Stimulated activated CD8-positive, alpha-beta memory T cell treated with anti-CD3 and anti-CD28 coated beads, Interleukin-4, amount 100 ng/mL, for 48 hours (primary cell): Measurements from ENCODE around the gene AZU1.
"Not testable (repeated sequence)": the region's sequence is repeated elsewhere in the genome, so short reads cannot be mapped to it uniquely, and the experiment has no call there.

Experiments
- DNase-seq: peaks from one replicate; pipeline ENCODE4 v3.0.0-alpha.2; 2020

The AZU1 gene

DNA sequence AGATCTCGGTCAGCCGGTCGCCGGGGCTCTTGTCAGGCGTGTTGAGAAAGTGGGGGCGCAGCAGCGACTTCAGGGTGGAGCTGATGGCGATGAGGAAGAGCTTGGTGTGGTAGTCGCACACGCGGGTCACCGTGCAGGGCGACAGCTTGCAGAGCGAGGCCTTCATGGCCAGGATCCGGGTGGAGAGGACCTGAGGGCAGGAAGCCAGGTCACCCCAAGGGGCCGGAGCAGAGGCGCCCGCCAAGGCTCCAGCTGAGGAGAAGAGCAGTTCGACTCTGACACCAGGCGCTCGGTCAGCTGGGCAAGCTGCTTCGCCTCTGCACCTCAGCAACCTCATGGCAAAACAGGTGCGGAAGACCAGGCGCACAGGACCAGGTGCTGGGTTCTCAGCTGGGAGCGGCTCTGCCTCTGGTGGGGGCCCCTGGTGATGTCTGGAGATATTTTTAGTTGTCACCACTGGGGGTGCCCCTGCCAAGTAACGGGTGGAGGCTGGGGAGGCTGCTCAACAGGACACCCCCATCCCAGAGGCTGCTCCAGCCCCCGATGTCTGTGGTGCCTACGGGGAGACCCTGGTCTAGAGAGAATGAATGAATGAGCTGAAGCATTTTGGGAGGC, 47.7 kb downstream of the AZU1 start:
- no peak for DNase-seq

- DNase-seq: no peak
These were observed 48.5 kb downstream of the AZU1 start for GRCh38 chr19:876089-876488.

DNA sequence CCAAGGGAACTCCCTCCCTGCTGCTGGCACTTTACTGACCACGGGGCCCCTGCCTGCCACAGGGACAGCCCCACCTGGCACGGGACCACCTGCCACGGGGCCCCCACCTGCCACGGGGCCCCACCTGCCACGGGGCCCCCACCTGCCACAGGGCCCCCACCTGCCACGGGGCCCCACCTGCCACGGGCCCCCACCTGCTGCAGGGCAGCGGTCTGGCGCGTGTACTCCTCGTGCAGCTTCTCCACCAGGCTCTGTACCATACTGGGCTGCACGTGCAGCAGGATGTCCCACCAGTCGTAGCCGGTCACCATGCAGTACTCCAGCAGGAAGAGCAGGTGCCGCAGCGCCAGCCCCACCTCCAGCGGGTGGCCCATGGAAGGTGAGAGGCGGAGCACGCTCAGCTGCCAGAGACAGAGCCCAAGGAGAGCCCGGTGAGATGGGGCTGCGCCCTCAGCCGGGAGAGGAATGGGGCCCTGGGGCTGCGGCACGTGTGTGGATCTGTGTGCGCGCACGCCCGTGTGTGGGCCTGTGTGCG, 49.2 kb downstream of the AZU1 start:
- no peak for DNase-seq

GRCh38 chr19:877992-878660, 50.5 kb downstream of the AZU1 start:
- not testable (repeated sequence) for DNase-seq

DNA sequence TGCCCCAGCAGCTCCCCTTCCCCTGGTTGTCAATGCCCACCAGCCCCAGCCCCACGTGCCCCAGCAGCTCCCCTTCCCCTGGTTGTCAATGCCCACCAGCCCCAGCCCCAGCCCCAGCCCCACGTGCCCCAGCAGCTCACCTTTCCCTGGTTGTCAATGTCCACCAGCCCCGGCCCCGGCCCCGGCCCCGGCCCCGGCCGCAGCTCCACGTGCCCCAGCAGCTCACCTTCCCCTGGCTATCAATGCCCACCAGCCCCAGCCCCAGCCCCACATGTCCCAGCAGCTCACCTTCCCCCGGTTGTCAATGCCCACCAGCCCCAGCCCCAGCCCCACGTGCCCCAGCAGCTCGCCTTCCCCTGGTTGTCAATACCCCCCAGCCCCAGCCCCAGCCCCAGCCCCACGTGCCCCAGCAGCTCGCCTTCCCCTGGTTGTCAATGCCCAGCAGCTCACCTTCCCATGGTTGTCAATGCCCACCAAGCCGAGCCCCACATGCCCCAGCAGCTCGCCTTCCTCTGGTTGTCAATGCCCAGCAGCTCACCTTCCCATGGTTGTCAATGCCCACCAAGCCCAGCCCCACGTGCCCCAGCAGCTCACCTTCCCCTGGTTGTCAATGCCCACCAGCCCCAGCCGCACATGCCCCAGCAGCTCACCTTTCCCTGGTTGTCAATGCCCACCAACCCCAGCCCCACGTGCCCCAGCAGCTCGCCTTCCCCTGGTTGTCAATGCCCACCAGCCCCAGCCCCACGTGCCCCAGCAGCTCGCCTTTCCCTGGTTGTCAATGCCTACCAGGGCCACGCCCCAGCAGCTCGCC, 51.3 kb downstream of the AZU1 start:
- not testable (repeated sequence) for DNase-seq

DNA sequence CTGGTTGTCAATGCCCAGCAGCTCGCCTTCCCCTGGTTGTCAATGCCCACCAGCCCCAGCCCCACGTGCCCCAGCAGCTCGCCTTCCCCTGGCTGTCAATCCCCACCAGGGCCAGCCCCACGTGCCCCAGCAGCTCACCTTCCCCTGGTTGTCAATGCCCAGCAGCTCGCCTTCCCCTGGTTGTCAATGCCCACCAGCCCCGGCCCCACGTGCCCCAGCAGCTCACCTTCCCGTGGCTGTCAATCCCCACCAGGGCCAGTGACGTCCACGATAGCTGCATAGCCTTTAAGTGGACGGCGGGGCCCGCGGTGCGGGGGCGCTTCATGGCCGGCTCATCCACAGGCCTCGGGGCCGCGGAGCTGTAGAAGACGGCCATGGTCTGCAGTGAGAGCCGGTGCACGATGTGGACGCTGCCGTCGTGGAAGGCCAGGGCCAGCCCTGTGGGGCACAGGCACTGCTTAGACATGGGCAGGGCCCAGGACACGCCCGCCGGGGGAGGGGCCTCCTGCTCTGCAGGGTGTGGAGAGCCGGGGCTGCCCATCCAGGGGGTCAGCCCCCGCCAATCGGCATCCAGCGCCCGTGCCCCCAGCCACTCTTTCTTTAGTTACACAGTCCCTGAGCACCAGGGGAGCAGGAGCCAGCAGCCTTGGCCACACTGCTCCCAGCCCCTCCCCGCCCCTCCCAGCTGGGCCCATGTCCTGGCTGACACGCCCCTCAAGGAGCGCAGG, 52.2 kb downstream of the AZU1 start:
- no peak for DNase-seq
